Left lobe of liver (tissue), 2 donors: ENCODE data around the gene CSAD. TPM values are rescaled to one million over a fixed set of nuclear protein-coding genes. Genes with fewer than 3 reads are reported as not detected.

Experiments used
- ATAC-seq: fragments of 200-7000 bp; cut with Tn5 transposase; one replicate; pipeline ENCODE4 v1.9.1; 2020; ENCODE audit warnings: mild to moderate bottlenecking, moderate library complexity
- DNase-seq: peaks from one replicate; pipeline ENCODE4 v3.0.0-alpha.2; 2020; ENCODE audit warnings: low spot score
- total RNA-seq: library from RNA; stranded (reverse); gene quantifications from one replicate; pipeline ENCODE4 v1.2.1, GENCODE V29; 2021
- donor health status: DM: no; HTN: no; CAD: no; lungs with moderate emphysema.
- donor health status: DM: no; HTN: yes; CAD: no.

Gene CSAD, protein sequence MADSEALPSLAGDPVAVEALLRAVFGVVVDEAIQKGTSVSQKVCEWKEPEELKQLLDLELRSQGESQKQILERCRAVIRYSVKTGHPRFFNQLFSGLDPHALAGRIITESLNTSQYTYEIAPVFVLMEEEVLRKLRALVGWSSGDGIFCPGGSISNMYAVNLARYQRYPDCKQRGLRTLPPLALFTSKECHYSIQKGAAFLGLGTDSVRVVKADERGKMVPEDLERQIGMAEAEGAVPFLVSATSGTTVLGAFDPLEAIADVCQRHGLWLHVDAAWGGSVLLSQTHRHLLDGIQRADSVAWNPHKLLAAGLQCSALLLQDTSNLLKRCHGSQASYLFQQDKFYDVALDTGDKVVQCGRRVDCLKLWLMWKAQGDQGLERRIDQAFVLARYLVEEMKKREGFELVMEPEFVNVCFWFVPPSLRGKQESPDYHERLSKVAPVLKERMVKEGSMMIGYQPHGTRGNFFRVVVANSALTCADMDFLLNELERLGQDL
- 53.6 TPM for total RNA-seq

DNA sequence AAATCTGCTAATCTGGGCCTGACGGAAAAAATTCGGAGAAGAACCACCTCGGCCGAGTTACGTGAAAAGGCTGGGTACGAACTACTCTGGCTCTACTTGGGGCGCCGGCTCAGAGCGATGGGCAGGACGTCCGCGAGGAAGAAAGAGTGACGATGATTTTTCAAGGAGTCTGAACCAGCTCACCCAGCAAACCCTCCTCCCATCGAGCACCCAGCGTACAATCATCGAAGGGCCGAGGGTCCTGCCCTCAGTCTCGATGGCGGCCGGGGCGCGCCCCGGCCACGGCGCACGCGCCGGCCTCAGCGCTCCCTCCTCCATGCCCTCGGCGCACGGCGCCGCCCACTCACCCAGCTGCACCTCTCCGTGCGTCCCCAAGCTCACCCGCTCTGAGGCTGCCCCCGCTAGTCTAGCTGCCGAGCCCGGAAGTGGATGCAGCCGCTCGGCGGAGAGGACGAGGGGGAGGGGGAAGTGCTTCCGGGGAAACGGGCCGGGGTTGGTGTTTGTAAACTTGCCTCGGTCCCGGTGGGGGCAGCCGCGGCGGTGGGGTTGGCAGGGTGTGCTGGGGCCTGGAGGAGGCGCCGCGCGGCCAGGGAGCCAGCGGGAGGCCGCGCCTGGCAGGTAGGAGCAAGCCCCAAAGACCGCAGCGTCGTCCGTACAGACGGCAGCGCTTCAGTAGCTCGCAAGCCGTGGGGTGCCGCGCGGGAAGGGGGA, at the start of gene CSAD, which contains the start of gene ZNF740:
Gene CSAD, minus strand, starts transcription at position 706 of the 711 bp plus-strand sequence. CDS start 7,455 bp downstream, outside the sequence.
Gene ZNF740, plus strand, starts transcription at position 503 of the 711 bp plus-strand sequence. CDS start 1,262 bp downstream, outside the sequence.
- DNase-seq (peak; percentile 98), ATAC-seq (peak; percentile 94)

DNA sequence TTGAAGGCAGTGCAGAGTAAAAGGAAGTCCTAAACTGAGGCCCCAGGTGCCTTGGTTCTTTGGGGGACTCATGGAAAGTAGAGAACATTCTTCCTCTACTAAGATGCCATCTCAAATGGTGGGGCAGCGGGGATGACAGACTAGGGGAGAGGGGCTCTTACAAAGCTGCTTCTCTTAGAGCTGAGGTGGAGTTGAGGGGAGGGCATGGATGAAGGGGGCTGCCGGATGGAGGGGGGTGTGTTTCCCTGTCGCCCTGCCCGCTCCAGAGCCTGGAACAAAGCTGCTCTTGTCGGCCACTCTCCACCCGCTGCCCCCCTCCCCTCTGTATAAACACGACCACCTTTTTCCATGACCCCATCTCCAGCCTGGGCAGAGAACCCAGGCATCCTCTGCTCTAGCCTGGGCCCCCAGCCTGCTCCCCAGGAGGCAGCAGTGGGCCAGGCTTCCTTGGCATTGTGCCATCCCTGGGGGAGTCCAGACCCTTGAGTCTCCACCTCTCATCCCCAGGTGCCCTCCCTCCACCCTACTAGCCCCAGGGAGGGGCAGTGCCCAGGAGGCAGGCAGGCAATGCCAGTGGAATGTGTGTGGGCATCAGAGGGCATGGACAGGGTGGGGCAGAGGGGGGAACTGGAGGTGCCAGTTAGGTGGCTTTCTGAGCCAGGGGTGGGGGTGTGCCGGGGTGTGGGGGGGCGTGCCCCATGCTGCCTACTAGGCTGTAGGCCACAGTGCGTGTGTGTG, 49.6 kb upstream of the CSAD start:
- DNase-seq (no peak), ATAC-seq (peak; percentile 22)

DNA sequence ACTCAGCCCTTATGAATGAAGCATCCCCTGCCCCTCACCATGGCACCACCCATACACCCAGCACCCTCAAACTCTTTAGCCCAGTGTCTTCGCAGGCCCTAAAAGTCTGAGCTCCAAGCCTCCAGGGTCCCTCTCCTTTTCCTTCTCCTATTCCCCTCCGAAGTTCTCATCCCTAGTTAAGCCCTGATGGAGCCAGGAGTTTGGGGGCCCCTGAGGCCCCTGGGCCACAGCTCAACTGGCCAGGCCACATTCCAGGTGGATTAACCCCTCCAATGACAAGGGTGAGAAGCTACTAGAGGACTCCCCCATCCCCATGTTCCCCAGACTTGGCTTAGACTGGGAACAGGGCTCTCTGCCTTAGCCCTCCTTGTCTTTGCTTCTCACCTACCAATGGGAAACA, 48.7 kb upstream of the CSAD start:
- ATAC-seq (no peak), DNase-seq (no peak)

DNA sequence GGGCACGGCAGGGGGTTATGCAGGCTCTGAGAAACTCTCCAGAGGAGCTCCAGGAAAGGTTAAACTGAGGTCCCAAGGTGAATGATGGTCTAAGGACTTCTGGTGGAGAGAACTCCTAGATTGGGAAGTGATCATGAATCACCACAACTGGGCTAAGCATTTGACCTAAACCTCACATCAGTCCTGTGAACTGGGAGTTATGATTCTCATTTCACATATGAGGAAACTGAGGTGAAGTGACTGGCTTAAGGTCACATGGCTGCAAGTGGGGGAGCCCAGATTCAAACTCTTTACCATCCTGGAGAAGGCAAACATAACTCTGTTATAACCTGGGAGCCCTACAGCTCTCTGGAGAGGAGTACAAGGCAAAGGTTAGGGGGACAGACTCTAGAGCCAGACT, 47.1 kb upstream of the CSAD start:
- DNase-seq (no peak), ATAC-seq (no peak)

DNA sequence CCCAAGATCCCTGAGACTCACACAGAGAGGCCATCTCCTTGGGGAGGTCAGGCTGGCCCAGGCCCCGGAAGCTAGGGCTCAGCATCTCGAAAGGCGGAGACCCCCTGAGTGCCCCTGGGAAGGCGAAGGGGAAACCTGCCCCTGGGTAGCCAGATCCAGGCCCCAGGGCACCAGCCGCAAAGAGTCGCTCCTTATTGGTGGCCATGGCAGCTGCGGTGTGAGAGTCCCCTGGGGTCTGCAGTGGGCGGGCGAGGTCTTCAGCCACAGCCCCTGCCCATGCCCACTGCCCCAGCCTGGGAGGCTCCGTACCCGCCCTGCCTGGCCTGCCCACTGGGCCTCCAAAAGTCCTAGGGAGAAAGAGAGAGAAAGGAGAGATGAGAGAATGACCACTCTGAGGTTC, 46.6 kb upstream of the CSAD start:
- no peak for ATAC-seq
- no peak for DNase-seq

DNA sequence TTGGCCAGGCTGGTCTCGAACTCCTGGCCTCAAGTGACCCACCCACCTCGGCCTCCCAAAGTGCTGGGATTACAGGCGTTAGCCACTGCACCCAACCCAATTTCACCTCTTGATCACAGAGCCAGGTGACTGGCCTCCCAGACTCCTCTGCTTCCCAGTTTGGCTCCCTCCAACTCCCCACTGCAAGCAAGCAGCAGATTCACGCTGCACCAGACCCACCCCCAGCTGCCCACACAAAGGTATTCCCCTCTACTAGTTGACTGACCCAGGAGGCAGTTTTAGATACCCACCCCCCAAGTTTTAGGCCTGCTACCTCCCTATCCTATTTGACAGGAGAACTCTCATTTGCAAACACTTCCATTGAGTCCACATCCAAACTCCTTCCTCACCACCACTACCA, 46.1 kb upstream of the CSAD start:
- DNase-seq = no peak
- ATAC-seq = no peak

DNA sequence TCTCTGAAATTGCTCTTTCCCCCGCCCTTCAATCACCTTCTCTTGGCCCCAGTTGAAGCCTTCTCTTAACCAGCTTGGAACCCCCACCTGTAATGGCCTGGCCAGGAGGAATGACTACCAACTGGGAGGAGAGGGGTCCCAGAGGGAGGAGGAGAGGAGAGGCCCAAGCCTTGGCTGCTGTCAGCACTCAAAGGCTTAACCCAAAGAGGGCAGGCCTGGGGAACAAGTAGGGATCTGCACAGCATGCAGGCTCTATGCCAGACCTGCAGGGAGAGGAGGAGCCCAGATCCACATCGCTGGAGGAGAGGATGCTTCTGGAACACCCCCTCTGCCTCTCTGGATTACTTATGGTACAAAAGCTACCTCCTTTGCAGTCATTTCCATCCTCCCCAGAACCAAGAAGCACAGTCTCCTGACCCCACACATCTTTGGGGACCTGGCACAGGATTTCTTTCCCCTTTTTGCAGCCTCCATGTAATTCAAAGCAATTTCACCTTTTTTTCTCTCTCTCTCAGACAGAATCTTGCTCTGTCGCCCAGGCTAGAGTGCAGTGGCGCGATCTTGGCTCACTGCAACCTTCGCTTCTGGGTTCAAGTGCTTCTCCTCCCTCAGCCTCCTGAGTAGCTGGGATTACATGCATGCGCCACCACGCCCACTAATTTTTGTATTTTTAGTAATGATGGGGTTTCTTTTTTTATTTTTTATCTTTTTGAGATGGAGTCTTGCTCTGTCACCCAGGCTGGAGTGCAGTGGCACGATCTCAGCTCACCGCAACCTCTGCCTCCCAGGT, 45.1 kb upstream of the CSAD start:
- ATAC-seq (no peak), DNase-seq (no peak)

DNA sequence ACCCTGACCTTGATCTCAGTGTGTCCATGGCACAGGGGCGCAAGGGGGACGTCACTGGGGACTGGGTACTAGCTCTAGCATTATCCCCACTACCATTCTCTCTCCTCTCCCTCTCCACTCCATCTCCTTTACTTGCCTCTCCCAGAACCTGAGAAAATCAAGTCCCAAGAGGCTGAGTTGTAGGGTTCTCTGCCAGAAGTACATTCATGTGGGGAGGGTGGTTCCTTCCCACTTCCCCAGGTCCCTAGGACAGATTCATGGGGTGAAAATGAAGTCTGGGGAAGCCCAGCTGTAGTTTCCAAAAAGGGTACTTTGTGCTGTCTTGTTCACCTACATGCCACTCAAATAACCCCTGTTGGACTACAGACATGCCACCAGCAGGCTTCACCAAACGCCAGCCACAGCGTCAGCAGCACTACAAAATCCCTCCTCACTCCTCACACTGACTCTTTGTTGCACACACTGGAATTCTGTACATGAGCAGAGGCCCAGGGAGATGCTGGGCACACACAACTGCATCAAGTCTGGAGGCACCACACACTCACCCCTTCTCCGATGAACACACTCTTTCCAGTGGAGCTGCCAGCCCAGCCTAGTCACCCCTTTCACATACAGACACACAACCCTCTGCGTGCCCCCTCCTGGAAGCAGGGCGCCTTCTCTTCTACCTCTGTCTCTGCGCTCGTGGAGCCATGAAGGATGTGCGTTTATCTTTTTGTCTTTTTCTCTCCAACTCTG, 44.3 kb upstream of the CSAD start:
- ATAC-seq = no peak
- no peak for DNase-seq

DNA sequence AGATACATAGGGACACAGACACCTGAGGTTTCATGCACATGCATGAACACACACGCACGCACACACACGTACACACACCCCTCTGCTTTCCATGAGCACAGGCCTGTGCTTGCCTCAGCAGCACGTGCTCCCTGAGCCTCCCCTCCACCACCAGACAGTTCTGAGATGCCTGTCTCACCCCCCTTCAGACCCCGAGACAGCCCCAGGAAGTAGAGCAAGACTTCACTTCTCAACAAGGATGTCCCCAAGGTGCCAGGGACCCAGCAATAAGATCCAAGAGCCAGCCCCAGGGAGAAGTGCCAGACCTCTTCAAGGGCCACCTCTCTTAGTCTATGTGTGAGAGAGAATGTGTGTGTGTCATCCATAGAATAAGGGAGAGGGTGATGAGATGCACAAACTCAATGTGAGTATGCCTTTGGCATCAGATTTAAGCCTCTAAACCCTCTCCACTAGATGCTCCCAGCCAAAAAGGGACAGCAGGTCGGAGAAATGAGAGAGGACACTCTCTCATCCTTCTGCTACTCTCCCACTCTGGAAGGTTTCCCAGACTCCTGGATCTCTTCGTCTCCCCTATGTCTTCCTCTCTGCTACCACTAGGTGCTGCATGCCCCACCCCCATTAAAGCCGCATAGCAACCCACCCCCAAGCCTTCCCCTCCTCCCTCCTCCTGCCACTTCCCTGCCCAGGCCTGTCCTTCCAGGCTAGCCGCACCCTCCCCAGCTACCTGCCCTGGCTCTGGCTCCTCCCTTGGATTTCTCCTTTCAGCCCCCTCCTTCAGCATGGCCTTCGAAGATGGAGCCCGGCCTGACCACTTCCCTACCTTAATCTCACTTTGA, 43.6 kb upstream of the CSAD start:
- DNase-seq = no peak
- ATAC-seq = no peak

DNA sequence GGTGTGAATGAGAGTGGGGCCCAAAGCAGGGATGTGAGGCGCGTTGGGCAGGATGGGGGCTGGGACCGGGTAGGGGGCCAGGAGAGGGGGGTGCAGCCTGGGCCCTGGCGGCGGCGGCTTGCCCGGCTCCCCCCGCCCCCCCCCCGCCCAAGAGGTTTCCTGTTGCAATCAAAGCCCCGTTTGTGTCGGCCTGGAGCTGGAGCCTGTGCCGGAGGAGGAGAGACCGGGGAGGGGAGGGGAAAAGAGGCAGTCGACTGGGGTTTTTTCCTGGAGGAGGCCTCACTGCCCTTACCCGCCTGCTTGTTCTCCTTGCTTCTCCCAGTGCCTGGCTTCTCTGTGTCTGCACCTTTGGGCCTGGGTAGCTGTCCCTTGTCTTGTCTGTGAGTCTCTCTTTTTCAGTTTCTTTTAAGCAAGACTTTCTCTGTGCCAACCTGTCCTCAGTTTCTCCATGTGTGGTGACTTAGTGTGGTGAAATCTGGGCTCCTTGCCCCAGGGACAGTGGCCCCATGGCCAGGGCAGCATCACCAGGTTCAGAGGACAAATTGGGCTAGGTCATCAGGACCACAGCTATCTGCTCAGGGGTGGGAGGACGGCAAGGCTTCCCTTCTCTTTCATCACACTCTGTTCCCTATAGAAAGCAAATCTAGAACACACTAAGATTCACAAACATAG, 42.8 kb upstream of the CSAD start:
- no peak for DNase-seq
- ATAC-seq = no peak

DNA sequence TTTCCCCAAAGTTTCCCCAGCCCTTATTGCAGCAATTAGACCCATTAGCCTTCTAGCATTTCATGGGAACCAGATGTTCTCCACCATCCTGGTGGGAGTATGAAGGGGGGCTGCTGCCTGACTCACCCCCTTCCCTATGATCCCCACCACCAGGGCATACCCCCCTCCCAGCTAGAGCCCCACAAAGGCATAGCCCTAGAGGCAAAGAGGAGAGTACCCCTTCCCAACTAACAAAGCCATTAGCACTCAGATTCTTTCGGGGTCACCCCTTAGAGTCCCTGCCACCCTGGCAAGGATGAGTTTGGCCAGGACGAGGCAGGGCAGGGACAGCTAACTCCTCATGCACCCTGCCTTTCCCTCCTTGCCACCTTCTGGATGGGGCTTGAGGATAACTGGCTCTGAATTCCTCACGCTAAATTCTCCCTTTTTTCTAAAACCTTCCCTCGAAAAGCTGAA, 42.1 kb upstream of the CSAD start:
- ATAC-seq = no peak
- DNase-seq = no peak

DNA sequence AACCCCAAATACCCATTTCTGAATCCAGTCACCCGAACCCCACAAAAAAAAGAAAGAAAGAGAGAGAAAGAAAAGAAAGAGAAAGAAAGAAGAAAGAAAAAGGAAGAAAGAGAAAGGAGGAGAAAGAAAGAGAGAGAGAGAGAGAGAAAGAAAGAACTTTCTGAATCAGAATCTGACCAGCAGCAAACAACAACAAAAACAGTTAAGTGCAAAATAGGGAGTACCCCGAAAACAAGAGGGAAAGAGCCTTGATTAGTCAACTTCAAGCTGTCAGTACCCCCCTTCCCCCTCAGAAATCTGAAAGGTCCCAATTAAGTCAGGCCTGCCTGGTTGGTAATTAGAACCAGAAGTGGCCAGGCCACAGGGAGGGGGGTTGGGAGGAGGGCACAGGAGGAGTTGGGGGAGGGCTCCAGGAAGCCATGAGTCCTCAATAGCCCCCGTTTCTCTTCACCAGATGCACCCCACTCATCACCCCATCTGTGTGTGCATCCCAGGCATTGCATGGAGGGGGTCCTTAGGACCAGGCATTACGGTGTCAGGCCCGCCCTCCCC, 41.5 kb upstream of the CSAD start:
- ATAC-seq = no peak
- DNase-seq = no peak

DNA sequence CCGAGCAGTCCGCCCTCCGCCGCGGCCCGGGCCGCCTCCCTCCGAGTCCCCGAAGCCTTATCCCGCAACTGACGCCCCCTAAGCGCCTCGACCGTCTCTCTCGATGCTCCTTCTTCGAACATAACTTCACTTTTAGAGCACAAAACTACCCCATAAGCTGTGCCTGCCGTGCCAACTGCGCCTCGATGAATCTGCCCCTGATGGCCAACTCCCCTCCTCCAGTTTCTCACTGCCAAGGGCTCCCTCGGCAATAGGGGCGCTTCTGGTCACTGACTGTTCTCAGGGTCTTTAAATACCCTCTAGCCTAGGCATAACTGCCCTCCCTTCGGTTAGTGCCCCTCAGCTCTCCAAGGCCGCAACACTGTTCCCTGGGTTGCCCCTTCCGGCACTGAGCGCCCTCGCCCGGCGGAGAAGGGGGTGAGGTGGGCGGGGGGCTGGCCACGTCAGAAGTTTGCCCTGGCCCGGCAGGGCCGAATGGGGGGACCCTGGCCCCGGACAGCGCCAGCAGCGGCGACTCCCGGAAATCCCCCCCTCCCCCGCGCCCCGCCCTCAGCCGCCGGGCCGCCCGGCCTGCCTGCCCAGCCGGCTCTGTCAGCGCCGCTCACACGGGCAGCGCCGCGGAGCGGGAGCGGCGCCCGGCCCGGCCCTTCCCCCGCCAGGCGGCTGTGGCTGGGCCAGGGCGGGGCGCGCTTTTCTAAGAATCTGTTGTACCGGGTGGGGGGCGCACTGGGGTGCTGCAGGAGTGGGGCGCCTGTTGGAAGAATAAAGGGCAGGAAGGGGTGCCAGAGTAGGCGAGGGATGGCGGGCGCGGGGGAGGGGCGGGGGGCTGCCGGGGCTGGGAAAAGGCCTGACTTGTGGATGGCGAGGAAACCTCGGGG, 40.7 kb upstream of the CSAD start:
- DNase-seq (peak; percentile 72), ATAC-seq (peak; percentile 76)

DNA sequence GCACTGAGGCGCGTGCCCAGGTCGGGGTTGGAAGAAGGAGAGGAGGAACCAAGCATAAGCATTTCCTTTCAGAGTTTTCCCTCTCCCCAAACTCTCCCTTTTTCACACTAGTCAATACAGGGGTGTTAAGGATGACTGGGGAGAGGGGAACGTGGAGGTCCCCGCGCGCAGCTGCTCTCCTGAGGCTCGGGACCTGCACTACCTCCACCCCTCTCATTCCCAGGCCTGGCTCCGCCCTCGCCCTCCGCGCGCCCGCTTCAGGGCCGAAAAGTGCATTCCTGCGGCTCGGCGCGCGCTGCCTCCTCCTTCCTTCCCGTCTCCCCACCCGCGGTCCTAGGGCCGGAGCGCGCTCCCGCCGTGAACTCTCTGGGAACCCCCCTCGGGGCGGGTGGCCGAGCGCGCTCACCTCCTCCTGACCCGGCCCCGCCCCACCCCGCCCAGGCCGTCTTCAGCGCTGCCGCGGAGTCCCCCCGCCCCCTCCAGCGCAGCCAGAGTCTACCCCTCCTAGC, 40.0 kb upstream of the CSAD start:
- ATAC-seq (peak; percentile 86), DNase-seq (peak; percentile 84)

DNA sequence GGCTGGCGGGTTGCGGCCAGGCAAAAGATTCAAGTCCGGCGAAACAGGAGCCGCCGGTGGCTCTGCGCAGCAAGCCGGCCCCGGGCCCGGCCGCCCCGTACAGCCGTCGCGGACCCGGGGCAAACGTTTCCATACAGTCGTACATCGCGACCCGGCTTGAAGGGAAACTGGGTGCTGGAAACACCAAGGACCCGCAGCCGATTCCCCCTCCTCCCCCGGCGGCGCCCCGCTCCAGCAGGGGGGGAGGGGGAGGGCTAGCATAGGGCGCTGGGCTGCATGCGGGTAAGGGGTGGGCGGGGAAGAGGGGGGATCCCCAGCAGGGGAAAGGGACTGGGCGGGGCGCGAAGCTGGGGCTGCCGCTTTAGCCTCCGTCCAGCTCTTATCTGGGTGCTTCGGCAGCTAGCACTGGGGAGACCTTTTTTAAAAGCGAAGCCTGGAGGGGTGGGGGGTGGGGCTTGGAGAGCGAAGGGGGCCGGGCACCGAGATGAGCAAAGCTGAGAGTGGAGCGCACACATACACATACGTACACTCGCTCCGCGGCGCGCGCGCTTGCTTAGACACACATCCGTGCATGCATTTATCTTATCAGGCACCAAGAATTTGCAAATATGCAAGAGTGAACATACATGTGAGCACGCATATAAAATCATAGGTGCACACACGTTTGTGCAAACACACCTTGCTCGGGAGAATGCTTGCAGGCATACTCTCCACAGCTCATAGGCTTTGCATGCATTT, 39.4 kb upstream of the CSAD start:
- DNase-seq (no peak), ATAC-seq (peak; percentile 6)
